Measurements from ENCODE around the gene TCF7L1.

Gene TCF7L1

DNA sequence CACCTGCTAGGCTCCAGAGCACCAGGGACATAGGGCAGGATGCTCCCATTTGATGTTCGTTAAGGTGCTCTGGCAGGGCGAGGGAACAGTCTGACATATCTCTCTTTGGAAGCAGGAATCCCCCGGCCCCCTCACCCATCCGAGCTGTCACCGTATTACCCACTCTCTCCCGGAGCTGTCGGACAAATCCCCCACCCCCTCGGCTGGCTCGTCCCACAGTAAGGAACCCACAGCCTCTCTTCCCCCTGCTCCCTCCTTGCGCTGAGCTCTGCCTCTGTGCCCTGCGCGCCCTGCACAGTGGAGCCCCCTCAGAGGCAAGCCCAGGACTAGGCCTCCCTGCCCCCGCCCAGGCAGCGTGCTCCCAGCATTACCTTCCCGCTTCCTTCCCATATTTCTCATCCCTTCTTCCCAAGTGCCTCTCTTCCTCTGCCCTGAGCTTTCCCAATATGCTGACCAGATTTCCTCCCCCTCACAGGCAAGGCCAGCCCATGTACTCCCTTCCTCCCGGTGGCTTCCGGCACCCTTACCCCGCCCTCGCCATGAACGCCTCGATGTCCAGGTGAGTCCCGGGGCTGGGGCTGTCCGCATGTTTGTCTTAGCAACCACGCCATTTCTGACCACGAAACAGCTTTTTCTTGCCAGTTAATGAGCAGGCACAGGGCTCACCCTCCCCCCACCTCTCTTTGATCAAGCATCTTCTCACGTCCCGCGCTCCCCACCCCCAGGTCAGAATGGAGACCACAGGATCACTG is 170.8 kb downstream of the TCF7L1 start:
- TF ChIP-seq, protein P1, sequence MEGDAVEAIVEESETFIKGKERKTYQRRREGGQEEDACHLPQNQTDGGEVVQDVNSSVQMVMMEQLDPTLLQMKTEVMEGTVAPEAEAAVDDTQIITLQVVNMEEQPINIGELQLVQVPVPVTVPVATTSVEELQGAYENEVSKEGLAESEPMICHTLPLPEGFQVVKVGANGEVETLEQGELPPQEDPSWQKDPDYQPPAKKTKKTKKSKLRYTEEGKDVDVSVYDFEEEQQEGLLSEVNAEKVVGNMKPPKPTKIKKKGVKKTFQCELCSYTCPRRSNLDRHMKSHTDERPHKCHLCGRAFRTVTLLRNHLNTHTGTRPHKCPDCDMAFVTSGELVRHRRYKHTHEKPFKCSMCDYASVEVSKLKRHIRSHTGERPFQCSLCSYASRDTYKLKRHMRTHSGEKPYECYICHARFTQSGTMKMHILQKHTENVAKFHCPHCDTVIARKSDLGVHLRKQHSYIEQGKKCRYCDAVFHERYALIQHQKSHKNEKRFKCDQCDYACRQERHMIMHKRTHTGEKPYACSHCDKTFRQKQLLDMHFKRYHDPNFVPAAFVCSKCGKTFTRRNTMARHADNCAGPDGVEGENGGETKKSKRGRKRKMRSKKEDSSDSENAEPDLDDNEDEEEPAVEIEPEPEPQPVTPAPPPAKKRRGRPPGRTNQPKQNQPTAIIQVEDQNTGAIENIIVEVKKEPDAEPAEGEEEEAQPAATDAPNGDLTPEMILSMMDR (IDR thresholded peaks at IDR 0.05; ENCODE audit: extremely low read depth, insufficient read depth, missing control alignments): no peak
- in situ Hi-C loops (cut with MboI; ENCODE audit: low pct_unique_long_range_greater_than_20kb, low sequenced_read_pairs, unreplicated experiment): no loop called here
- DNase-seq (ENCODE audit: low spot score): no peak

DNA sequence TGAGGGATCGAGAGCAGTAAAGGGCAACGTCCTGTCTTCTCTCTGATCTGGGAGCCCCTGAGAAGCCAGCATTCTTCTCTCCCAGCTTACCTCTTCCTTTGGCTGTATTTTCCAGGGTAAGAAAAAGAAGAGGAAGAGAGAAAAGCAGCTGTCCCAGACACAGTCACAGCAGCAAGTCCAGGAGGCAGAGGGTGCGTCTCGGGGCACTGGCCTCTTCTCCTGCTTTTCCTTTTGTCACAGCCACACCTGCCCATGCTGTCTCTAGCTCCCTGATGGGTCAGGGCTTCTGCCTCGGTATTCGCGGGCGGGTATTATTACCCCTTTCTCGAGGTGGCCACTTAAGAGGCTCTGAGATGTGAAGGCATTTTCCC is 174.3 kb downstream of the TCF7L1 start:
- in situ Hi-C loops (cut with MboI; ENCODE audit: low pct_unique_long_range_greater_than_20kb, low sequenced_read_pairs, unreplicated experiment): no loop called here
- no peak for DNase-seq (ENCODE audit: low spot score)
- TF ChIP-seq, protein P1 (IDR thresholded peaks at IDR 0.05; ENCODE audit: extremely low read depth, insufficient read depth, missing control alignments): no peak

- in situ Hi-C loops (cut with MboI; ENCODE audit: low pct_unique_long_range_greater_than_20kb, low sequenced_read_pairs, unreplicated experiment): no loop called here
- no peak for DNase-seq (ENCODE audit: low spot score)
- TF ChIP-seq, protein P1 (IDR thresholded peaks at IDR 0.05; ENCODE audit: extremely low read depth, insufficient read depth, missing control alignments): no peak
Observed at GRCh38 chr2:85308201-85308600, 175.0 kb downstream of the TCF7L1 start.

- in situ Hi-C loops (cut with MboI; ENCODE audit: low pct_unique_long_range_greater_than_20kb, low sequenced_read_pairs, unreplicated experiment): no loop called here
- TF ChIP-seq, protein P1 (IDR thresholded peaks at IDR 0.05; ENCODE audit: extremely low read depth, insufficient read depth, missing control alignments): no peak
- DNase-seq (ENCODE audit: low spot score): no peak
Observed at GRCh38 chr2:85308896-85309555, 175.8 kb downstream of the TCF7L1 start.

- in situ Hi-C loops (cut with MboI; ENCODE audit: low pct_unique_long_range_greater_than_20kb, low sequenced_read_pairs, unreplicated experiment): no loop called here
- TF ChIP-seq, protein P1 (IDR thresholded peaks at IDR 0.05; ENCODE audit: extremely low read depth, insufficient read depth, missing control alignments): no peak
- no peak for DNase-seq (ENCODE audit: low spot score)
Observed at GRCh38 chr2:85309699-85310321, 176.6 kb downstream of the TCF7L1 start.

- DNase-seq (ENCODE audit: low spot score): no peak
- in situ Hi-C loops (cut with MboI; ENCODE audit: low pct_unique_long_range_greater_than_20kb, low sequenced_read_pairs, unreplicated experiment): no loop called here
Observed at GRCh38 chr2:85310330-85310729, 177.1 kb downstream of the TCF7L1 start.

More at GRCh38 chr2:85310330-85310729, 177.1 kb downstream of the TCF7L1 start:
- TF ChIP-seq, protein P1 (IDR thresholded peaks at IDR 0.05; ENCODE audit: extremely low read depth, insufficient read depth, missing control alignments): no peak
